Upper lobe of left lung (tissue), 4 donors: ENCODE results near the gene ATAD1.

Source experiments
- POLR2A ChIP-seq, 4 donors: fragments of 450-650 bp; IDR thresholded peaks; one replicate each; pipeline ENCODE4 v1.5.1; 2016 to 2017; ENCODE audit warnings: antibody characterized with exemption in 4 of 4, mild to moderate bottlenecking in 2 of 4
- POLR2AphosphoS5 ChIP-seq, 2 donors: sonication (generic); formaldehyde crosslinking; IDR thresholded peaks; one replicate each; pipeline ENCODE4 v1.5.1; 2017; ENCODE audit warnings: antibody characterized with exemption in 2 of 2
- TF ChIP-seq, protein P1 (sequence below), 6 experiments: fragments of 450-650 bp in 4 of 6; fragments of 200-600 bp in 2 of 6; sonication (generic) in 2 of 6; IDR thresholded peaks; one replicate each; pipeline ENCODE4 v1.5.1; 2016 to 2019; ENCODE audit warnings: antibody characterized with exemption in 6 of 6

DNA sequence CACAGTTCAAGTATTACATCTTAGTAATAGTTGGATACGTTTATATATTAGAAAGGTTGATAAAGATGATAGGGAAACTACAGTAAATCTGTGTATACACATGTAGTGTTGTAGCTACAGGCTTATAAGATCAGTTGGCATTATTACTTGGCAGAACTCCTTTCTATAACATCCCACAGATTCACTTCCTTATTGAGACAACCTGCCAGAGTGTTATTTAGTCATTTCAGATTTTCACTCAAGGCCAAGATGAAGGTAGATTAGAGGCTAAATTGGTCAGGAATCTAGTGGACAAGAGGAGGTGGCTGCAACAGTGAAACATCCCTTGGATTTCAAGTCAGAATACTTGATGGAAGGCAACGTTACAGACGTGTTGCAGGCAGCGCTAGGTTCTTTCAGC, 95.3 kb downstream of the ATAD1 start:
- no peak for TF ChIP-seq POLR2A (IDR thresholded peaks at IDR 0.05)
- TF ChIP-seq, protein P1, sequence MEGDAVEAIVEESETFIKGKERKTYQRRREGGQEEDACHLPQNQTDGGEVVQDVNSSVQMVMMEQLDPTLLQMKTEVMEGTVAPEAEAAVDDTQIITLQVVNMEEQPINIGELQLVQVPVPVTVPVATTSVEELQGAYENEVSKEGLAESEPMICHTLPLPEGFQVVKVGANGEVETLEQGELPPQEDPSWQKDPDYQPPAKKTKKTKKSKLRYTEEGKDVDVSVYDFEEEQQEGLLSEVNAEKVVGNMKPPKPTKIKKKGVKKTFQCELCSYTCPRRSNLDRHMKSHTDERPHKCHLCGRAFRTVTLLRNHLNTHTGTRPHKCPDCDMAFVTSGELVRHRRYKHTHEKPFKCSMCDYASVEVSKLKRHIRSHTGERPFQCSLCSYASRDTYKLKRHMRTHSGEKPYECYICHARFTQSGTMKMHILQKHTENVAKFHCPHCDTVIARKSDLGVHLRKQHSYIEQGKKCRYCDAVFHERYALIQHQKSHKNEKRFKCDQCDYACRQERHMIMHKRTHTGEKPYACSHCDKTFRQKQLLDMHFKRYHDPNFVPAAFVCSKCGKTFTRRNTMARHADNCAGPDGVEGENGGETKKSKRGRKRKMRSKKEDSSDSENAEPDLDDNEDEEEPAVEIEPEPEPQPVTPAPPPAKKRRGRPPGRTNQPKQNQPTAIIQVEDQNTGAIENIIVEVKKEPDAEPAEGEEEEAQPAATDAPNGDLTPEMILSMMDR (IDR thresholded peaks at IDR 0.05), result no peak
- no peak for TF ChIP-seq POLR2AphosphoS5 (IDR thresholded peaks at IDR 0.05)
